Measurements from ENCODE around the gene DGKG.

GRCh38 chr3:186333256-186333655, 28.8 kb downstream of the DGKG start:
- TF ChIP-seq POLR2AphosphoS5 (IDR thresholded peaks at IDR 0.05; ENCODE audit: low read depth, low read length) (no peak), POLR2A (IDR thresholded peaks at IDR 0.05; ENCODE audit: low read depth, low read length) (no peak)

Data from GM12892 (cell line).